K562 (cell line): Measurements from ENCODE around the gene SIKE1. TPM values are rescaled to one million over a fixed set of nuclear protein-coding genes. Genes with fewer than 3 reads are reported as not detected.

Experiments
- CTCF ChIP-seq, 3 experiments: IDR thresholded peaks in 2 of 3; conservative IDR thresholded peaks in 1 of 3; 2 replicates each; pipeline ENCODE4 v1.5.1; 2011 to 2012; ENCODE audit warnings: low read length in 3 of 3, mild to moderate bottlenecking in 3 of 3, control low read depth in 2 of 3, improper control_type of control experiment in 1 of 3, inconsistent platforms in 1 of 3, low read depth in 1 of 3, mixed read lengths in 1 of 3, moderate library complexity in 1 of 3; ENCODE audit not compliant: insufficient read depth in 2 of 3
- HINFP ChIP-seq: fragments of 450-650 bp; conservative IDR thresholded peaks from 2 replicates; pipeline ENCODE4 v1.6.1; 2016; ENCODE audit warnings: missing genetic modification characterization, low read depth, mild to moderate bottlenecking, control low read depth, missing compliant biosample characterization
- MGA ChIP-seq: fragments of 450-650 bp; IDR thresholded peaks from 2 replicates; pipeline ENCODE4 v1.6.1; 2016; ENCODE audit warnings: mild to moderate bottlenecking, moderate library complexity
- MYNN ChIP-seq, 2 experiments: sonication (generic); formaldehyde crosslinking in 1 of 2; IDR thresholded peaks; 2 replicates each; pipeline versions ENCODE4 v1.5.0 to v1.6.1; 2016 to 2020; ENCODE audit warnings: antibody characterized with exemption in 1 of 2, missing genetic modification reagents in 1 of 2
- NFXL1 ChIP-seq: fragments of 450-650 bp; formaldehyde crosslinking; IDR thresholded peaks from 2 replicates; pipeline ENCODE4 v1.4.0; 2021; ENCODE audit warnings: mild to moderate bottlenecking
- OTX1 ChIP-seq: fragments of 450-650 bp; formaldehyde crosslinking; IDR thresholded peaks from 2 replicates; pipeline ENCODE4 v1.4.0; 2022; ENCODE audit warnings: mild to moderate bottlenecking
- ZNF592 ChIP-seq: fragments of 450-650 bp; IDR thresholded peaks from 2 replicates; pipeline ENCODE4 v1.6.1; 2017; ENCODE audit warnings: antibody characterized with exemption, mild to moderate bottlenecking
- polyA plus RNA-seq, 8 experiments: library from polyadenylated mRNA; depleted of rRNA in 4 of 8; stranded (reverse) in 5 of 8; unstranded in 3 of 8; fragments of >200 nt; fragmentation: Nextera tagmentation in 2 of 8; fragmentation: Illumina TruSeq in 1 of 8; extraction: Ambion mirVana in 2 of 8; extraction: Trizol in 1 of 8; gene quantifications; 2 replicates each; pipeline versions ENCODE4 v1.2.1 to v1.2.3, GENCODE V29; 2011 to 2014; ENCODE audit warnings: inconsistent platforms in 1 of 8, missing spikeins in 1 of 8
- total RNA-seq, 7 experiments: library from RNA; depleted of rRNA in 6 of 7; stranded (reverse); fragments of >200 nt in 6 of 7; fragmentation: Illumina TruSeq in 2 of 7; extraction: Trizol in 2 of 7; gene quantifications; 2 replicates each; pipeline versions ENCODE4 v1.2.1 to v1.2.3, GENCODE V29; 2011 to 2021; ENCODE audit warnings: low replicate concordance in 1 of 7

The SIKE1 gene
- total and polyA plus RNA-seq, 9 of the 15 experiments (the other 6 are each of a cell fraction or from before 2014, with no cell fraction given), result 21.8 to 144 (median 76.3) TPM

GRCh38 chr1:114758256-114758832, 22.1 kb downstream of the SIKE1 start (continued):
- 0 out of 2 replicates have a peak, but pooled peaks have one; percentile 45 for TF ChIP-seq MGA
- no peak for TF ChIP-seq MYNN (IDR thresholded peaks at IDR 0.05)
- no peak for TF ChIP-seq MYNN (CRISPR knock-in tag; IDR thresholded peaks at IDR 0.05)
- TF ChIP-seq OTX1 (CRISPR knock-in tag), result no peak
- no peak for TF ChIP-seq NFXL1 (CRISPR knock-in tag)
- peak; percentile 44; the same call in 1 of the 2 replicates for TF ChIP-seq ZNF592
- 0 out of 6 replicates have a peak, but pooled peaks of 1 of the 3 experiments have one; percentile 2 for TF ChIP-seq CTCF (IDR thresholded peaks at IDR 0.05 in 2 of 3, conservative IDR thresholded peaks at IDR 0.05 in 1 of 3; ENCODE audit: insufficient read depth in 2 of 3, low read depth in 1 of 3, low read length in 3 of 3)
- TF ChIP-seq HINFP (tag), result no peak
